H1 (cell line): ENCODE results near the gene MPRIP. TPM values are rescaled to one million over a fixed set of nuclear protein-coding genes. Genes with fewer than 3 reads are reported as not detected.

Source experiments
- CTCF ChIA-PET: fragments of 300-600 bp; sonication (Branson Sonifier 250); formaldehyde crosslinking; loops from one replicate; lab custom pipeline; 2021; ENCODE audit not compliant: partially characterized antibody; lab: Charles Lee
- POLR2A ChIA-PET: fragments of 300-600 bp; sonication (Branson Sonifier 250); formaldehyde crosslinking; loops from one replicate; lab custom pipeline; 2021; ENCODE audit warnings: inconsistent platforms; ENCODE audit not compliant: partially characterized antibody; lab: Charles Lee
- DNase-seq, 2 experiments: peaks; one replicate each; pipeline versions ENCODE4 v3.0.0 to v3.0.0-alpha.2; 2010 to 2022; ENCODE audit warnings: low spot score in 2 of 2, low read depth in 1 of 2, mixed read lengths in 1 of 2
- FAIRE-seq: peaks from 2 replicates; lab custom pipeline; 2011; peaks lifted over from hg19 to GRCh38; lab: Jason Lieb, UNC
- H2AFZ ChIP-seq: 2 replicates; pipeline ENCODE4 v1.8.1; 2012; ENCODE audit warnings: low read length, inconsistent platforms
- H2AK5ac ChIP-seq: 2 replicates; pipeline ENCODE4 v1.6.1; 2013; ENCODE audit warnings: low read depth, low read length
- H2BK120ac ChIP-seq: replicated peaks from 2 replicates; pipeline ENCODE3; 2013; ENCODE audit warnings: low read depth, low read length, inconsistent platforms
- H2BK12ac ChIP-seq: 2 replicates; pipeline ENCODE4 v1.6.1; 2013; ENCODE audit warnings: low read depth, low read length
- H2BK15ac ChIP-seq: 2 replicates; pipeline ENCODE4 v1.6.1; 2013; ENCODE audit warnings: low read length
- H2BK20ac ChIP-seq: 2 replicates; pipeline ENCODE4 v1.6.1; 2013; ENCODE audit warnings: low read length
- H2BK5ac ChIP-seq: 2 replicates; pipeline ENCODE4 v1.6.1; 2013; ENCODE audit warnings: low read depth, low read length
- H3K14ac ChIP-seq: 2 replicates; pipeline ENCODE4 v1.6.1; 2013; ENCODE audit warnings: inconsistent platforms; ENCODE audit not compliant: insufficient read length
- H3K18ac ChIP-seq: 2 replicates; pipeline ENCODE4 v1.6.1; 2013; ENCODE audit warnings: low read length; ENCODE audit errors: extremely low read depth
- H3K23ac ChIP-seq: 2 replicates; pipeline ENCODE4 v1.6.1; 2013; ENCODE audit warnings: inconsistent platforms; ENCODE audit not compliant: insufficient read length
- H3K23me2 ChIP-seq: 2 replicates; pipeline ENCODE4 v1.6.1; 2013; ENCODE audit warnings: low read depth, low read length
- H3K27ac ChIP-seq: 2 replicates; pipeline ENCODE4 v1.6.1; 2011; ENCODE audit warnings: low read depth, low read length, inconsistent platforms
- H3K27me3 ChIP-seq, 4 experiments: replicated peaks in 1 of 4; 1 replicate in 1 of 4; 2 replicates in 3 of 4; pipeline versions ENCODE4 v1.6.1 to v1.8.1; 2011 to 2013; ENCODE audit warnings: low read length in 3 of 4, mild to moderate bottlenecking in 3 of 4, inconsistent platforms in 2 of 4, mixed read lengths in 2 of 4, moderate library complexity in 1 of 4; ENCODE audit not compliant: control insufficient read depth in 3 of 4, insufficient read depth in 3 of 4; ENCODE audit errors: extremely low read depth in 1 of 4
- H3K36me3 ChIP-seq, 4 experiments: 2 replicates each; pipeline versions ENCODE4 v1.6.1 to v1.8.1; 2011 to 2013; ENCODE audit warnings: mild to moderate bottlenecking in 4 of 4, low read length in 3 of 4, moderate library complexity in 2 of 4, control low read depth in 1 of 4, inconsistent platforms in 1 of 4; ENCODE audit not compliant: insufficient read depth in 4 of 4, control insufficient read depth in 2 of 4
- H3K4ac ChIP-seq: replicated peaks from 2 replicates; pipeline ENCODE3; 2013; ENCODE audit warnings: low read length, low read depth, mixed read lengths, inconsistent platforms; ENCODE audit not compliant: insufficient read length
- H3K4me1 ChIP-seq, 4 experiments: replicated peaks in 1 of 4; 1 replicate in 1 of 4; 2 replicates in 3 of 4; pipeline versions ENCODE4 v1.6.1 to v1.8.1; 2011 to 2013; ENCODE audit warnings: low read length in 3 of 4, inconsistent platforms in 2 of 4, mixed read lengths in 1 of 4; ENCODE audit not compliant: insufficient read depth in 4 of 4, control insufficient read depth in 3 of 4
- H3K4me2 ChIP-seq, 2 experiments: 2 replicates each; pipeline versions ENCODE4 v1.6.1 to v1.8.1; 2011 to 2013; ENCODE audit warnings: low read depth in 2 of 2, low read length in 2 of 2, control low read depth in 1 of 2, inconsistent platforms in 1 of 2, mild to moderate bottlenecking in 1 of 2; ENCODE audit not compliant: insufficient read depth in 1 of 2
- H3K4me3 ChIP-seq, 4 experiments: fragments of 200-600, 300-600 bp in 1 of 4; sonication (generic), shearing (Covaris generic), sonication (Bioruptor Twin) in 1 of 4; 2 replicates each; pipeline versions ENCODE4 v1.5.1 to v1.8.1; 2011 to 2016; ENCODE audit warnings: low read length in 4 of 4, low read depth in 3 of 4, control low read depth in 2 of 4, inconsistent platforms in 2 of 4, mild to moderate bottlenecking in 2 of 4, mixed read lengths in 1 of 4, moderate library complexity in 1 of 4; ENCODE audit not compliant: insufficient read depth in 2 of 4; ENCODE audit errors: extremely low read depth in 1 of 4
- H3K56ac ChIP-seq: replicated peaks from 2 replicates; pipeline ENCODE3; 2013; ENCODE audit warnings: low read depth, mild to moderate bottlenecking, mixed read lengths, low read length, inconsistent platforms; ENCODE audit not compliant: insufficient read length
- H3K79me1 ChIP-seq: 2 replicates; pipeline ENCODE4 v1.6.1; 2013; ENCODE audit warnings: low read depth, low read length, control low read depth
- H3K79me2 ChIP-seq, 2 experiments: 2 replicates each; pipeline versions ENCODE4 v1.6.1 to v1.8.1; 2012 to 2013; ENCODE audit warnings: low read length in 2 of 2, mild to moderate bottlenecking in 2 of 2, inconsistent platforms in 1 of 2; ENCODE audit not compliant: insufficient read depth in 2 of 2, control insufficient read depth in 1 of 2
- H3K9ac ChIP-seq, 4 experiments: replicated peaks in 1 of 4; 1 replicate in 1 of 4; 2 replicates in 3 of 4; pipeline versions ENCODE4 v1.6.1 to v1.8.1; 2011 to 2013; ENCODE audit warnings: low read depth in 3 of 4, low read length in 3 of 4, control low read depth in 2 of 4, mild to moderate bottlenecking in 2 of 4, moderate library complexity in 2 of 4, inconsistent platforms in 1 of 4; ENCODE audit errors: extremely low read depth in 1 of 4
- H3K9me3 ChIP-seq, 2 experiments: 2 replicates each; pipeline versions ENCODE4 v1.6.1 to v1.8.1; 2012 to 2013; ENCODE audit warnings: mild to moderate bottlenecking in 2 of 2, moderate library complexity in 2 of 2, control low read depth in 1 of 2, inconsistent platforms in 1 of 2, low read depth in 1 of 2, low read length in 1 of 2, mixed read lengths in 1 of 2; ENCODE audit not compliant: insufficient read depth in 2 of 2
- H4K20me1 ChIP-seq, 2 experiments: replicated peaks in 1 of 2; 2 replicates each; pipeline versions ENCODE3 to v1.8.1; 2011 to 2013; ENCODE audit warnings: inconsistent platforms in 2 of 2, low read length in 2 of 2, mild to moderate bottlenecking in 1 of 2; ENCODE audit not compliant: insufficient read depth in 2 of 2, control insufficient read depth in 1 of 2
- H4K5ac ChIP-seq: 2 replicates; pipeline ENCODE4 v1.6.1; 2013; ENCODE audit warnings: low read length, low read depth, mixed read lengths, inconsistent platforms; ENCODE audit not compliant: insufficient read length
- H4K8ac ChIP-seq: 2 replicates; pipeline ENCODE4 v1.8.0; 2013; ENCODE audit warnings: mild to moderate bottlenecking, moderate library complexity, low read length, inconsistent platforms; ENCODE audit not compliant: insufficient read depth; ENCODE audit errors: extremely low read depth
- H4K91ac ChIP-seq: replicated peaks from 2 replicates; pipeline ENCODE3; 2013; ENCODE audit warnings: low read length, mixed read lengths, inconsistent platforms; ENCODE audit not compliant: insufficient read length
- CEBPB ChIP-seq: IDR thresholded peaks from 2 replicates; pipeline ENCODE4 v1.6.1; 2012; ENCODE audit warnings: low read depth, low read length
- CREB1 ChIP-seq: IDR thresholded peaks from 2 replicates; pipeline ENCODE4 v1.6.1; 2012; ENCODE audit warnings: inconsistent platforms
- EP300 ChIP-seq, 2 experiments: IDR thresholded peaks; 1 replicate in 1 of 2; 2 replicates in 1 of 2; pipeline ENCODE4 v1.6.1; 2011 to 2012; ENCODE audit warnings: low read depth in 2 of 2, low read length in 2 of 2, mild to moderate bottlenecking in 2 of 2, borderline replicate concordance in 1 of 2, inconsistent platforms in 1 of 2, moderate library complexity in 1 of 2
- RNF2 ChIP-seq: fragments of 200-900, 300-1000 bp; sonication (generic); IDR thresholded peaks from 2 replicates; pipeline ENCODE4 v1.7.1; 2016; ENCODE audit warnings: borderline replicate concordance, low read depth, mild to moderate bottlenecking, antibody characterized with exemption, low read length; ENCODE audit not compliant: poor library complexity, severe bottlenecking; ENCODE audit errors: missing control alignments
- WGBS, 2 experiments: shearing (Covaris generic) in 1 of 2; methylation state at CpG; one replicate each; pipeline versions ENCODE4 v1.1.6 to v1.1.7; 2013 to 2015; ENCODE audit warnings: low lambda C conversion rate in 2 of 2, mixed read lengths in 2 of 2, inconsistent platforms in 1 of 2, low coverage in 1 of 2, missing lambda C conversion rate in 1 of 2; ENCODE audit not compliant: insufficient replicate concordance in 2 of 2, insufficient coverage in 1 of 2, insufficient read length in 1 of 2; ENCODE audit errors: extremely low coverage in 1 of 2, missing lambda C conversion rate in 1 of 2; 5-methylcytosine and 5-hydroxymethylcytosine counted together
- polyA plus RNA-seq, 7 experiments: library from polyadenylated mRNA; depleted of rRNA in 3 of 7; stranded (reverse) in 5 of 7; unstranded in 2 of 7; fragments of >200 nt in 5 of 7; fragments of 200-250 nt in 2 of 7; gene quantifications; 1 replicate in 5 of 7; 2 replicates in 1 of 7; 4 replicates in 1 of 7; pipeline versions ENCODE4 v1.2.1 to v1.2.3, GENCODE V29; 2011 to 2013; ENCODE audit warnings: missing spikeins in 2 of 7, mixed read lengths in 2 of 7
- total RNA-seq: library from RNA; stranded (reverse); fragmentation: NEBNext Ultra II Directional; extraction: Animal tissue kit (Norgen Biotek cat#: 25700); gene quantifications from 2 replicates; pipeline ENCODE4 v1.2.1, GENCODE V29; 2021

Gene MPRIP
- total and polyA plus RNA-seq, 2 of the 8 experiments (the other 6 are each of a cell fraction or from before 2014, with no cell fraction given), result 48.6 to 146 TPM

DNA sequence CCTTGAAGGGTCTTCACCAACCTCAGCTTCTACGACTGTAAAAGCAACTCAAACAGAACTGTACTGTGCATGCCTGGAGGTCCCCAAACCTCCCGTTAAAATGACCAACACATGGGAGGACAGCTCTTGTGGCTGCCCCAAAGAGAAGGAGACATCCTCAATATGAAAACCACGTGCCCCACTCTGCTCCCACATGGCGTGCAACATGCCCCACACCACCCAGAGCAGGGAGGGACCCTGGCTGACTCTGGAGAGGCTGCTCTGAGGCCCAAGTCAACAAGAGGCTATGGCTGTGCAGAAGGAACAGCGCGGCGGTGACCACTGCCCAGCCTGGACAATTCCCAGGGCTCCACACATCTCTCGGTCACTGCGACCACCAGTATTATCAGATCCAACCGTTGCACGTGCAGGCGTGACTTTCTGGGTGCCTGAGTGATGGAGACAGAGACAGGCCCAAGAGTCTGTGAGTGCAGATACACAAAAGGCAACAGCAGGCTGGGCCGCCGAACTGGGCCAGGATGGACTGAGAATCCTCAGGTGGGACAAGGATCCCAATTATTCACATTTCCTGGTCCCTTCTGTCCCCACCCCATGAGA, 162.5 kb downstream of the MPRIP start:
- Histone ChIP-seq H3K4me1 (no peaks in the 10 kb centered on the region; a peak in 1 of 7 replicates), H3K79me1 (no peaks in the 10 kb centered on the region), H4K20me1 (no peaks in the 10 kb centered on the region), H3K79me2 (no peaks in the 10 kb centered on the region), H3K36me3 (no peaks in the 10 kb centered on the region), H4K91ac (no peak overlapping the region), H3K9me3 (peaks cover 0 to 3% of the 10 kb centered on the region in 2 experiments; a peak in 1 of 4 replicates), H4K8ac (no peak overlapping the region), H2BK120ac (no peak overlapping the region), H3K4ac (no peak overlapping the region), H2BK12ac (no peak overlapping the region), H2AFZ (no peak overlapping the region), H4K5ac (no peak overlapping the region), H3K23ac (no peak overlapping the region), H2BK15ac (no peak overlapping the region), H2BK20ac (no peak overlapping the region), H3K4me2 (no peak overlapping the region), H3K18ac (no peak overlapping the region), H2AK5ac (no peak overlapping the region), H3K27me3 (no peaks in the 10 kb centered on the region), H3K23me2 (no peaks in the 10 kb centered on the region), H3K14ac (no peak overlapping the region), H2BK5ac (no peak overlapping the region), H3K9ac (no peak overlapping the region), H3K4me3 (no peak overlapping the region), H3K27ac (no peak overlapping the region), H3K56ac (no peak overlapping the region)
- no peak for FAIRE-seq
- no peak for DNase-seq
- 94% methylated on average over 14 of the region's 14 CpGs; no CpG with 5 or more reads in 1 of the 2 experiments for WGBS, 2 experiments
- CTCF ChIA-PET, result interaction anchor here (1.7 kb wide), 1 partner anchor 63 kb away, joined by 4 read pairs; no protein-coding TSS in a partner anchor
- POLR2A ChIA-PET, result no interaction called here
- no peak for TF ChIP-seq EP300 (IDR thresholded peaks at IDR 0.05; ENCODE audit: borderline replicate concordance in 1 of 2, low read depth in 2 of 2, low read length in 2 of 2)
- TF ChIP-seq CEBPB, result no peak
- no peak for TF ChIP-seq RNF2
- TF ChIP-seq CREB1, result no peak
